HEK293 (cell line): ENCODE measurements around the gene CACNA1C.

Source experiments
- CTCF ChIA-PET: fragments of 350-600 bp; formaldehyde crosslinking; extraction: SDS; loops from one replicate; lab custom pipeline; 2021; ENCODE audit warnings: antibody characterized with exemption; lab: Yijun Ruan, JAX
- POLR2A ChIA-PET: fragments of 300-600 bp; formaldehyde crosslinking; extraction: SDS; loops from one replicate; lab custom pipeline; 2020; ENCODE audit warnings: antibody characterized with exemption, inconsistent platforms; lab: Yijun Ruan, JAX
- H3K27ac ChIP-seq: fragments of 200-500 bp; sonication (Bioruptor generic); 2 replicates; pipeline ENCODE4 v1.5.1; 2014; ENCODE audit warnings: low read depth, low read length, control low read depth, inconsistent platforms; ENCODE audit errors: extremely low read depth
- H3K36me3 ChIP-seq, 2 experiments: fragments of 200-500 bp in 1 of 2; sonication (Bioruptor generic) in 1 of 2; 1 replicate in 1 of 2; 2 replicates in 1 of 2; pipeline ENCODE4 v1.5.1; 2014 to 2017; ENCODE audit warnings: inconsistent platforms in 2 of 2, low read length in 2 of 2; ENCODE audit not compliant: control insufficient read depth in 2 of 2, insufficient read depth in 1 of 2
- H3K4me1 ChIP-seq: fragments of 200-500 bp; sonication (Bioruptor generic); 2 replicates; pipeline ENCODE4 v1.5.1; 2014; ENCODE audit warnings: mild to moderate bottlenecking, low read length, inconsistent platforms; ENCODE audit not compliant: control insufficient read depth, insufficient read depth
- H3K4me3 ChIP-seq: 2 replicates; pipeline ENCODE4 v1.5.1; 2011; ENCODE audit warnings: low read depth, mild to moderate bottlenecking, control low read depth, low read length, moderate library complexity
- H3K9me3 ChIP-seq: fragments of 200-500 bp; sonication (Bioruptor generic); 2 replicates; pipeline ENCODE4 v1.5.1; 2014; ENCODE audit warnings: low read depth, low read length, inconsistent platforms; ENCODE audit not compliant: control insufficient read depth, insufficient read depth
- GLIS1 ChIP-seq: fragments of 450-650 bp; formaldehyde crosslinking; IDR thresholded peaks from 2 replicates; pipeline ENCODE4 v1.5.1; 2016; ENCODE audit warnings: missing biosample characterization, missing genetic modification characterization
- KLF7 ChIP-seq: fragments of 450-650 bp; formaldehyde crosslinking; IDR thresholded peaks from 2 replicates; pipeline ENCODE4 v1.5.1; 2016; ENCODE audit warnings: missing biosample characterization, missing genetic modification characterization, borderline replicate concordance
- KLF9 ChIP-seq: fragments of 450-650 bp; formaldehyde crosslinking; IDR thresholded peaks from 2 replicates; pipeline ENCODE4 v1.5.1; 2016; ENCODE audit warnings: missing biosample characterization, missing genetic modification characterization, low read depth
- SCRT2 ChIP-seq: fragments of 450-650 bp; formaldehyde crosslinking; IDR thresholded peaks from 2 replicates; pipeline ENCODE4 v1.5.1; 2016; ENCODE audit warnings: missing biosample characterization, missing genetic modification characterization
- SP2 ChIP-seq: fragments of 450-650 bp; formaldehyde crosslinking; IDR thresholded peaks from 2 replicates; pipeline ENCODE4 v1.5.1; 2016; ENCODE audit warnings: missing biosample characterization, missing genetic modification characterization
- SP7 ChIP-seq: fragments of 450-650 bp; formaldehyde crosslinking; IDR thresholded peaks from 2 replicates; pipeline ENCODE4 v1.5.1; 2016; ENCODE audit warnings: missing biosample characterization, missing genetic modification characterization
- YY2 ChIP-seq: fragments of 450-650 bp; formaldehyde crosslinking; IDR thresholded peaks from 2 replicates; pipeline ENCODE4 v1.5.1; 2016; ENCODE audit warnings: missing biosample characterization, missing genetic modification characterization
- ZFHX2 ChIP-seq: fragments of 450-650 bp; formaldehyde crosslinking; conservative IDR thresholded peaks from 2 replicates; pipeline ENCODE4 v1.5.1; 2016; ENCODE audit warnings: missing biosample characterization, missing genetic modification characterization
- ZNF133 ChIP-seq: fragments of 450-650 bp; formaldehyde crosslinking; IDR thresholded peaks from 2 replicates; pipeline ENCODE4 v1.5.1; 2016; ENCODE audit warnings: missing biosample characterization, missing genetic modification characterization
- ZNF292 ChIP-seq: fragments of 450-650 bp; formaldehyde crosslinking; IDR thresholded peaks from 2 replicates; pipeline ENCODE4 v1.5.1; 2016; ENCODE audit warnings: low read depth, missing biosample characterization, missing genetic modification characterization, borderline replicate concordance
- ZNF37A ChIP-seq: fragments of 450-650 bp; IDR thresholded peaks from 2 replicates; pipeline ENCODE4 v1.5.1; 2018; ENCODE audit warnings: missing biosample characterization, missing genetic modification characterization
- ZNF433 ChIP-seq: fragments of 450-650 bp; formaldehyde crosslinking; IDR thresholded peaks from 2 replicates; pipeline ENCODE4 v1.5.1; 2016; ENCODE audit warnings: missing biosample characterization, missing genetic modification characterization, low read depth
- ZNF561 ChIP-seq: fragments of 450-650 bp; IDR thresholded peaks from 2 replicates; pipeline ENCODE4 v1.5.1; 2018; ENCODE audit warnings: missing biosample characterization, missing genetic modification characterization, borderline replicate concordance
- ZNF624 ChIP-seq: fragments of 450-650 bp; formaldehyde crosslinking; IDR thresholded peaks from 2 replicates; pipeline ENCODE4 v1.5.1; 2017; ENCODE audit warnings: missing biosample characterization, missing genetic modification characterization
- ZNF747 ChIP-seq: fragments of 450-650 bp; formaldehyde crosslinking; IDR thresholded peaks from 2 replicates; pipeline ENCODE4 v1.5.1; 2016; ENCODE audit warnings: missing biosample characterization, missing genetic modification characterization
- ZNF768 ChIP-seq: fragments of 450-650 bp; formaldehyde crosslinking; IDR thresholded peaks from 2 replicates; pipeline ENCODE4 v1.5.1; 2018; ENCODE audit warnings: missing biosample characterization, mild to moderate bottlenecking, missing genetic modification characterization
- ZNF776 ChIP-seq: fragments of 450-650 bp; formaldehyde crosslinking; IDR thresholded peaks from 2 replicates; pipeline ENCODE4 v1.5.0; 2017; ENCODE audit warnings: missing biosample characterization, missing genetic modification characterization, borderline replicate concordance
- ZNF830 ChIP-seq: fragments of 450-650 bp; IDR thresholded peaks from 2 replicates; pipeline ENCODE4 v1.5.0; 2018; ENCODE audit warnings: missing biosample characterization, missing genetic modification characterization, low read depth, mild to moderate bottlenecking, moderate library complexity
- TF ChIP-seq, protein P1 (sequence below): fragments of 450-650 bp; formaldehyde crosslinking; IDR thresholded peaks from 2 replicates; pipeline ENCODE4 v1.5.1; 2016; ENCODE audit warnings: missing biosample characterization, missing genetic modification characterization
- TF ChIP-seq, protein P2 (sequence below): fragments of 450-650 bp; formaldehyde crosslinking; IDR thresholded peaks from 2 replicates; pipeline ENCODE4 v1.5.1; 2016; ENCODE audit warnings: missing biosample characterization, missing genetic modification characterization

CACNA1C gene

DNA sequence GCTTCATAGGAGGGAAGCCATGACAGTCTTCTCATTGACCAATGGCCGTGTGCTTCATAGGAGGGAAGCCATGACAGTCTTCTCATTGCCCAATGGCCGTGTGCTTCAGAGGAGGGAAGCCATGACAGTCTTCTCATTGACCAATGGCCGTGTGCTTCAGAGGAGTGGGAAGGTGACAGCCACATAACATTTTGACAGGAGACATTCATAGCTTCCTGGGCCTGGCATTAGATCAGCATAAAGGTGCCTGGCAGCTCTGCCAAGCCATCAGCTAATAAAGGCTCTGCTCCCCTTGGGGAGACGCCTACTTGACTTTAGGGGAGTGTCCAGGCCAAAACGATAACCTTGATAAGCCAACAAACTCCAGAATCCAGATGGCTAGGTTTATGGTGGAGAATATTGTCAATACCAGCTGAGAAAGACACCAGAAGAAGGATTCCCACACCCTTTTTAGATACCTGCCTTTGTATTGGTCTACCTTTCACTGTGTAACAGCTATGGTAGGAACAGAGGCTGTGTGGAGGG lies 468.0 kb downstream of the CACNA1C start (continued):
- no peak for TF ChIP-seq KLF7

DNA sequence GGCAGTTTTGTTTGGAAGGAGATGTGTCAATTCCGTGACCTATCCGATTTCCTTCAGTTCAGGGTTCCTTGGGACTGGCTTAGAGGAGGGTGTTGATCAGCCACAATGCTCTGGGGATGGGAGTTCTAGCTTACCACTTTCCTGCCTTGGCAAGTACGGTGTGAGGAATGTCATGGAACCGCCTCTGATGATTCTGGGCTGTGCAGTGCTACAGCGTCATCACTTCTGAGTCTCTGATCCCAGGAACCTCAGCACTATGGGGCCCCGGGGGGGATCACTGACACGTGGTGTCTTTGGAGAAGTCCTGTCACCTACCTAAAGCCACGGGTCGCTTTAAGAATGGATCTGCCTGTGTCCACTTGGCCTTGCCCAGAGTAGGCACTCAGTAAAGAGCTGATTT lies 470.5 kb downstream of the CACNA1C start:
- no peaks in the 10 kb centered on the region for H3K9me3 ChIP-seq
- H3K27ac ChIP-seq, result no peak overlapping the region
- CTCF ChIA-PET, result interaction anchor here (0.6 to 0.9 kb wide), 2 partner anchors 60 to 715 kb away, joined by 3 read pairs; no protein-coding TSS in a partner anchor
- no peak overlapping the region for H3K4me3 ChIP-seq
- no peak for TF ChIP-seq SP2
- no peak for TF ChIP-seq ZNF292
- no peak for TF ChIP-seq ZNF747 (tag by site-specific recombination)
- no peak for TF ChIP-seq KLF9
- TF ChIP-seq SCRT2, result no peak
- TF ChIP-seq, protein P1, sequence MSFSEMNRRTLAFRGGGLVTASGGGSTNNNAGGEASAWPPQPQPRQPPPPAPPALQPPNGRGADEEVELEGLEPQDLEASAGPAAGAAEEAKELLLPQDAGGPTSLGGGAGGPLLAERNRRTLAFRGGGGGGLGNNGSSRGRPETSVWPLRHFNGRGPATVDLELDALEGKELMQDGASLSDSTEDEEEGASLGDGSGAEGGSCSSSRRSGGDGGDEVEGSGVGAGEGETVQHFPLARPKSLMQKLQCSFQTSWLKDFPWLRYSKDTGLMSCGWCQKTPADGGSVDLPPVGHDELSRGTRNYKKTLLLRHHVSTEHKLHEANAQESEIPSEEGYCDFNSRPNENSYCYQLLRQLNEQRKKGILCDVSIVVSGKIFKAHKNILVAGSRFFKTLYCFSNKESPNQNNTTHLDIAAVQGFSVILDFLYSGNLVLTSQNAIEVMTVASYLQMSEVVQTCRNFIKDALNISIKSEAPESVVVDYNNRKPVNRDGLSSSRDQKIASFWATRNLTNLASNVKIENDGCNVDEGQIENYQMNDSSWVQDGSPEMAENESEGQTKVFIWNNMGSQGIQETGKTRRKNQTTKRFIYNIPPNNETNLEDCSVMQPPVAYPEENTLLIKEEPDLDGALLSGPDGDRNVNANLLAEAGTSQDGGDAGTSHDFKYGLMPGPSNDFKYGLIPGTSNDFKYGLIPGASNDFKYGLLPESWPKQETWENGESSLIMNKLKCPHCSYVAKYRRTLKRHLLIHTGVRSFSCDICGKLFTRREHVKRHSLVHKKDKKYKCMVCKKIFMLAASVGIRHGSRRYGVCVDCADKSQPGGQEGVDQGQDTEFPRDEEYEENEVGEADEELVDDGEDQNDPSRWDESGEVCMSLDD (tag by site-specific recombination), result no peak
- no peak for TF ChIP-seq ZNF624
- TF ChIP-seq YY2 (tag by site-specific recombination), result no peak
- no peak for TF ChIP-seq ZNF433 (tag by site-specific recombination)
- TF ChIP-seq ZNF37A, result no peak
- no peak for TF ChIP-seq ZNF133 (tag by site-specific recombination)
- TF ChIP-seq ZNF768, result no peak
- TF ChIP-seq ZNF776, result no peak
- no peak for TF ChIP-seq ZNF561 (tag by site-specific recombination)
- TF ChIP-seq, protein P2, sequence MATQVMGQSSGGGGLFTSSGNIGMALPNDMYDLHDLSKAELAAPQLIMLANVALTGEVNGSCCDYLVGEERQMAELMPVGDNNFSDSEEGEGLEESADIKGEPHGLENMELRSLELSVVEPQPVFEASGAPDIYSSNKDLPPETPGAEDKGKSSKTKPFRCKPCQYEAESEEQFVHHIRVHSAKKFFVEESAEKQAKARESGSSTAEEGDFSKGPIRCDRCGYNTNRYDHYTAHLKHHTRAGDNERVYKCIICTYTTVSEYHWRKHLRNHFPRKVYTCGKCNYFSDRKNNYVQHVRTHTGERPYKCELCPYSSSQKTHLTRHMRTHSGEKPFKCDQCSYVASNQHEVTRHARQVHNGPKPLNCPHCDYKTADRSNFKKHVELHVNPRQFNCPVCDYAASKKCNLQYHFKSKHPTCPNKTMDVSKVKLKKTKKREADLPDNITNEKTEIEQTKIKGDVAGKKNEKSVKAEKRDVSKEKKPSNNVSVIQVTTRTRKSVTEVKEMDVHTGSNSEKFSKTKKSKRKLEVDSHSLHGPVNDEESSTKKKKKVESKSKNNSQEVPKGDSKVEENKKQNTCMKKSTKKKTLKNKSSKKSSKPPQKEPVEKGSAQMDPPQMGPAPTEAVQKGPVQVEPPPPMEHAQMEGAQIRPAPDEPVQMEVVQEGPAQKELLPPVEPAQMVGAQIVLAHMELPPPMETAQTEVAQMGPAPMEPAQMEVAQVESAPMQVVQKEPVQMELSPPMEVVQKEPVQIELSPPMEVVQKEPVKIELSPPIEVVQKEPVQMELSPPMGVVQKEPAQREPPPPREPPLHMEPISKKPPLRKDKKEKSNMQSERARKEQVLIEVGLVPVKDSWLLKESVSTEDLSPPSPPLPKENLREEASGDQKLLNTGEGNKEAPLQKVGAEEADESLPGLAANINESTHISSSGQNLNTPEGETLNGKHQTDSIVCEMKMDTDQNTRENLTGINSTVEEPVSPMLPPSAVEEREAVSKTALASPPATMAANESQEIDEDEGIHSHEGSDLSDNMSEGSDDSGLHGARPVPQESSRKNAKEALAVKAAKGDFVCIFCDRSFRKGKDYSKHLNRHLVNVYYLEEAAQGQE (tag by site-specific recombination), result no peak
- no peak for TF ChIP-seq ZNF830
- no peak for TF ChIP-seq GLIS1 (tag by site-specific recombination)
- TF ChIP-seq, all 188 proteins: peak for 0
- no peaks in the 10 kb centered on the region for H3K36me3 ChIP-seq
- no peaks in the 10 kb centered on the region; the same call in 1 of the 2 replicates for H3K4me1 ChIP-seq
- POLR2A ChIA-PET, result no interaction called here

DNA sequence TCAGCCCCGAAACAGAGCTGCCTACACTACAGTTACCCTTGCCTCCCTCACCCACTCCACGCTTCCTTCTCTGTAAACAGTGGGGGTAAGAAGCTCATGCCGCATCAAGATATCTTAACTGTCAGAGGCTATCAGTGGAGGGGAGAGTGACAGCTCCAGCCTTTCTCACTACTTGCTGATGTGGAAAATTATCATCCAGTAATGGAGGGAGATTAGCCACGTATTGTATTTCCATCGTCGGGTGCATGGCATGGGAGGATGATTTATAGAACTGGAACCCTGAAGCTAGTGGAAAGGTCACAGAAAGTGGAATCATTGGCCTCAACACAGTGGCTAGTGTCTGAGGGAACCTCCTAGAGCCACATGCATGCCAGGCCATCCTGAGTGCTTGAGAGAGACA lies 471.1 kb downstream of the CACNA1C start:
- no peaks in the 10 kb centered on the region; the same call in 1 of the 2 replicates for H3K4me1 ChIP-seq
- H3K27ac ChIP-seq, result no peak overlapping the region
- H3K4me3 ChIP-seq, result no peak overlapping the region
- H3K36me3 ChIP-seq, result no peaks in the 10 kb centered on the region
- 0 out of 2 replicates have a peak, but pooled peaks have one; percentile 10 for TF ChIP-seq ZFHX2 (tag by site-specific recombination)
- peak; percentile 54; the same call in 1 of the 2 replicates for TF ChIP-seq SP7 (tag by site-specific recombination)
- no peak for TF ChIP-seq ZNF133 (tag by site-specific recombination)
- no peaks in the 10 kb centered on the region for H3K9me3 ChIP-seq
- ChIA-PET CTCF (interaction anchor here (0.6 to 0.9 kb wide), 2 partner anchors 59 to 716 kb away, joined by 3 read pairs; no protein-coding TSS in a partner anchor), POLR2A (no interaction called here)
